Epidermal melanocyte (primary cell): ENCODE results near the gene WRNIP1.
A peak's percentile ranks its signal among the peaks of the same experiment; 100 is the strongest.

Experiments used
- DNase-seq: peaks from one replicate; pipeline ENCODE4 v3.0.0; 2011; ENCODE audit warnings: low spot score; ENCODE audit not compliant: insufficient read length

The WRNIP1 gene

DNA sequence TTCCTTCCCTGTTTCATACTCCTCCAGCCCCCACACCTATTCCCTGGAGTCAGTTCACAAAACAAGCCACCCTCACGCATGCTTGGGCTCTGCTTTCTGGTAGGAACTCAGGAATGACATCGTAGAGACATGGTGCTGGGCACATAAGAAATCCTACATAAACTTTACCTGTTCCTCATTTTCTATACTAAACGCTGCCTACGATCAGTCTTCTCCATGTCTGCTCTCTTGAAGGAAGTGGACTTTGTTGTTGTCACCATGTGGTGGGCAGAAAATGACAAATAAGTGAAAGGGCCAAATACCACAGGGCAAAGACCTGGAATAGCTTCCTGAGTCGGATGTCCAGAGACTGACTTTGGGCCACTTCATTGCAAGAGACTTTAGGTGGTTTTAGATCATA, 24.6 kb upstream of the WRNIP1 start:
- no peak for DNase-seq

DNA sequence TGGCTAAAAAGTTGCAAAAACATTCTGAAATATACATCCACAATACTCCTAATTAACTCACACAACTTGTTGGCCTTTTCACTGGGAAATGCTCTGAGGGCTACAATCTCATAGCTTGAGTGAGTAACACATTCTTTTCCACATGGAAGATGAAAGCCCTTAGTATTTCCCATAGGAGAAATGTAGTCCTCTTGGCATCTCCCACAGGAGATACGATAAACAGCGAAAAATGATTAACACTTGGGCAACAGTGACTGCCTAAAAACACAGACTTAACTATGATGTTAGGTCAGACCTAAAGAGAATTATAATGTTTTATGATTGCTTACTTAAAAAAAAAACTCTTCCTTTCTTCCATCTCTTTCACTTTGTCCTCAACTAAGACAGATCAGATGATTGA, 23.4 kb upstream of the WRNIP1 start:
- no peak for DNase-seq

DNA sequence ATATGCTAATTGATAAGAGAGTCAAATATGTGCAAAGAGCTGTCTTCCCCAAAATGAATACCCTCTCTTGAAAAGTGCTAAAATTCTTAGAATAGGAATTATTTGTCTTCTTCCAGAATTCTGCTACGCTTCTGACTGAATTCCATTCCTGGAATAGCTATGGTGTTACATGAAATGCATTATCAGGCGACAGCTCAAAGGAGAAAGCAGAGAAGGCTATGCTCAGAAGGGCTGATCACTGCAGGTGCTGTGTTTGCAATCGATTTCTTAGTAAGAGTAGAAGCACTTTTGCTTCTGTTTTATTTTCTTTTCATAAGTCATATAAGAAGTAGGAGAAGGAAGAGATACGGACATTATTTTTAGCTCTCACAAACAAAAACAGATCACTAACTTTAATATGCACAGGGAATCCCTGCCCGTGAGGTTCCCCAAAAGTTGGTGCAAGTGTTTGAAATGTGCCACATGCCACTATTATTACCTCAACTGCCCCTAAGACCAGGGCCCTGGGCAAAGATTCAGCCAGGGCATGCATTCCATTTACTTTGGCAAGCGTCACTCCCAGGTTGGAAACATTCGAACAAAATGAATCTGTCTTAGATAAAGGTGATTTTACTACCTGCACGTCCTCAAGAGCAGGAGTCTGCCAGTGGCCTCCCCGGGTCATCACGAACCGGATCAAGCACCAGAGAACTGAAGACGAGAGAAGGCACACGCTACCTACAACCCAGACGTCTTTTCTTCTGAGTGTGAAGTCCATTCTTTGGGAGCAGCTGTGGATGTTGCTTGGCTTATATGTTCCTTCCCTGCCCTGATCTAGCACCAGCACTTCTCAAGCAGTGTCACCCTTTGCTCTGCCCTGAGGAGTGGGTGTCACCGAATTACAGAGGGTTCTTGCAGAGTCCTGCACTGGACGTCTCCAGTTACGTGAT, 21.6 kb upstream of the WRNIP1 start:
- DNase-seq = no peak

DNA sequence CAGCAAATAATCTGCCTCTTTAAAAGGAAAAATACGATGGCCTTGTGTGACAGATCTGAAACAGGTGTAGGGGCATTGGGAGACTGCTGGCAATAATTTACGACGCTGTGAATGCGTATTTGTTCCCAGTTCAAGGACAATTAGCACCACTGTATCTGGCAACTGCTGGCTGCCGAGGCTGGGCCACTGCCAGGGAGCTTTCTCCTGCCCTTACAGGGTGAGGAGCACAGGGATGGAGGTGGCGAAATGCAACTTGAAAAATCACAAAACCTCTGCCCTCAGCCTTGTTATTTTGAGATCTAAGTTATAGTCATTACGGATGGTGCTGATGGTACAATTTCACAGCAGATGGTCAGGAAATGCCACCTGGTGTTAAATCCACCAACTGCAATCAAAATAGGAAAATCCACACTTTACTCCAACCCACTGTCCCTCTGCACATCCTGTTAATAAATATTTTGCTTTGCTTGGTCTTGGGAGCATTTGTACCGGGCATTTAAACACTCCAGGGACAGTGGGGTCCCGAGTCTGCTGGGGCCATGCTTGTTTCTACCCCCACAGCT, 20.9 kb upstream of the WRNIP1 start:
- DNase-seq = no peak

DNA sequence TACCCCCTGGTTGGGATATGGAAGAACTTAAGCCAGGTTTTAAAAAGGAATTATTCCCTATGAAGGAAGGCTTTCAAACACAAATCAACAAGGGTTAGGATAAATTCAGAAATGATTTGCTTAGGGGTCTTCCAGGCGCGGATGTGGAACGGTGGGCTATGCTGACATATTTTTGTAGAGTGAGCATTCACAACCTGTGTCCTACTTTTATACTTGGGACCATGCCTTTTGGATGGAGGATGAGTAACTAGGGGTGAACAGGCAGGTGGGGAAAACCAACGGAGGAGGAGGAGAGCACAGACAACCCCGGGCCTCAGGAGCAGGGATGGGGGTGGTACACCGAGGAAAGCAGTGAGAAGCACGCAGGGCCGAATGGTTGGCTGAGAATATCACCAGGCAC, 20.4 kb upstream of the WRNIP1 start:
- DNase-seq = no peak

DNA sequence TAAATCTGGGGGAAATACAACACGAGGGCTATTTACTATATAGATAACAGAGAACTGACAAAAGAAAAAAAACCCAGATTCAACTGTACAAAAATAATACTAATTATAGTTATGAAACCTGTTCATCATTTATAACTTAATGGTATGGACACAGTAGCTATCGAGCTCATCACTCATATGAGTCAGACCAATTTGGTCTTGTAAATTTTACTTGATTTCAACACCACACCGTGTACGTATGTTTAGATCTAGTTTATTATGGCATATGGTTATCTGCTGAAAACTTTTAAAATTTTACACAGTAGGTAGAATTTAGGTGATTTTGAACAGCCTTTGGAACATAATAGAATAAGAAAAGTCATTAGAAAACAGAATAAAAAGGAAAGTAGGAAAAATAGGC, 19.9 kb upstream of the WRNIP1 start:
- no peak for DNase-seq

DNA sequence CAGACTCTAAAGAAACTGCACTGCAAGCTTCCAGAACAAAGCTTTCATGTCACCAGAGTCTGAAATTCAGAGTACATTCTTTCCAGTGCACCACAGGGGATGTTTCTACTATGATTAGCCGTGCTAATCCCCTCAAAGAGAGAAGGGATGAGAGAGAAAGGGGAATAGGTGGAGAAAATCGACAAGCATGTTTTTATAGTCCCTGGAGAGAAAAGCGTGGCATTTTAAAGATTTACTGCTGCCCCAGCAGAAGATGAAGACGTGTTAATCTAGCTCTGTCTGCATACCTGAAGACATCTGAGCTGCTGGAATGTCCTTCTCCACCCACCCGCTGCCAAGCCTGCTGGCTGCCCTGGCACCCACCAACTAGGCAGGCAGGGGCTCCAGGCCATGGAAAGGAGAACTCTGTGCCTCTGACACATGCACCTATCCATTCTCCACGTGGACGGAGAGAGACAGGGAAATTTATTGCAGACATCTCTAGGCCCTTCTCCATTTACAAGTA, 18.6 kb upstream of the WRNIP1 start:
- DNase-seq = no peak

DNA sequence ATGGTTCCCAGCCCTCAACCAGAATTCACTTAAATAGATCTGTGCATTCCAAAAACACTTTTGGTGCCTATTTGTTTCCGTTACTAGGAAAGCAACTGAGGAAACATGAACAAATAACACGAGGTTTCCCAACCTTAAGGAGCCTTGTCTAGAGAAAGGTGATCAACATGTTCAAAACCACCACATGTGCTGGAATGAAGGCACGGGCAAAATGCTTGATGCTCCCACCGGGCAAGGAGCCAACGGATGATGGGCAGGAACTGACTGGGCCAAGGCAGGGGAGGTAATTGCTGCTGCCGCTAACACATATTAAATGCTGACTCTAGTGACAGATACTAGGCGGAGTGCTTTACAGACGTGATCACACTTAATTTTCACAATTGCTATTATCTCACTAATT, 17.0 kb upstream of the WRNIP1 start:
- DNase-seq = no peak

DNA sequence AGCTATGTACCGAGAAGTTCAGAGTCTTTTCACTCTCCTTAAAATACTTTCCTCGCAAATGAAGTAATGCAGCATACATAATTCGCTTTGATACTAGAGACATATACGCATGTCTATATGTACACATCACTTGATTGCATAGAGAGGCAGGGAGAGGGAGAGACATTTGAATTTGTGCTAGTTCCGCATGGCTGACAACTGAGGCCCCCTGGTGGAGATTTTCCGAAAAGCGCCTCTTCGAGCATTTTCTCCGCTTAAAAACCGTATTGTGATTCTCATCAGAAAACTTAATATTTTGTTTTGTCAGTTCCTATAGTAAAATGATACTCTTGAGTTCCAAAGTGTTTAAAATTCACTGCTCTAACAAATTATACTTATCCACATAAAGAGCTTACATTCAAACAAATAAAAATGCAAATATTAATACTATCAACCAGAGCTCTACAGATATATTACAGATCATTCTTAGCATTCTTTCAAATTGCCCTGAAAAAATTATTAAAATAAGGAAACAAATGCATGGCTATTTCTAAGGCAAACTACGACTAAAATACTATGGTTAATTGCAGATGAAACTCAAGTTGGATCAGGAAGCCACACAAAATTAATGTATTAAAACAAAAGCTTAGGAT, 15.1 kb upstream of the WRNIP1 start:
- DNase-seq = peak; percentile 55

DNA sequence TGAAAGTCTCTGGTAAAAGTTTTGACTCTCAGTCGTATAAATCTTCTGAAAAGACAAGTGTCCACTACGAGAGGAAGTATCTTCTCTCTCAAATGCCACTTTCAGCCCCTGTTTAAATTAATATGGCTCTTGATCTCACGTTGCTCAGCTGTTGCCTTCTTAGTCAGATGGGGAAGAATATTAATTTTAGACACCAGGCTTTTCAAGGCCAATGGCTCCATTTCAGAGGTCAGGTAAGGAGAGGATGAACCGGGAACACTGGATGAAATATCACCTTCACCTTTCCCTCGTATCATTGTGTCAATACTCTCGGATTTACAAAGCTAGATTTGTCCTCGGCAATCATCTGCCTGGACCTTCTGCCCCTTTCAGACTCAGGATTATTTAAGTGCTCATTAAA, 14.4 kb upstream of the WRNIP1 start, which contains the start of gene MYLK4:
TSS of gene MYLK4 (minus strand) at position 91 of the 400 bp plus-strand sequence. CDS start 1,628 bp downstream, outside the sequence.
- no peak for DNase-seq

DNA sequence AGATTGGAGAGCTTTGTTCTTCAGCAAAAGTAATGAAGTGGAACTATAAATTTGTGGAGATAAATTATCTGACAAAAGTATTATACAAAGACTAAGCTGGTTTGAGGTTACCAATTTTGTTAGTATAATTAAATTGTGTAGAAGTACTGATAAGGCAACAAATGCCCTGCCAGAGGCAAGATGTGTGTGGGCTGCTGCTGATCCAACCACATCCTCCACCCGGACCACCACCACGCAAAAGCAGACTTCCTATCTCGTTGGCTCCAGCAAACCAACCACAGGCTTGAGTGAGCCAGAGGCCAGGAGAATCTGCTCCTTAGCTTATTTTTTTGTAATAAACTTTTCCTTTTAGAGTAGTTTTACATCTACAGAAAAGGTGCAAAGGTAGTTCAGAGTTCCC, 13.3 kb upstream of the WRNIP1 start:
- DNase-seq = no peak

DNA sequence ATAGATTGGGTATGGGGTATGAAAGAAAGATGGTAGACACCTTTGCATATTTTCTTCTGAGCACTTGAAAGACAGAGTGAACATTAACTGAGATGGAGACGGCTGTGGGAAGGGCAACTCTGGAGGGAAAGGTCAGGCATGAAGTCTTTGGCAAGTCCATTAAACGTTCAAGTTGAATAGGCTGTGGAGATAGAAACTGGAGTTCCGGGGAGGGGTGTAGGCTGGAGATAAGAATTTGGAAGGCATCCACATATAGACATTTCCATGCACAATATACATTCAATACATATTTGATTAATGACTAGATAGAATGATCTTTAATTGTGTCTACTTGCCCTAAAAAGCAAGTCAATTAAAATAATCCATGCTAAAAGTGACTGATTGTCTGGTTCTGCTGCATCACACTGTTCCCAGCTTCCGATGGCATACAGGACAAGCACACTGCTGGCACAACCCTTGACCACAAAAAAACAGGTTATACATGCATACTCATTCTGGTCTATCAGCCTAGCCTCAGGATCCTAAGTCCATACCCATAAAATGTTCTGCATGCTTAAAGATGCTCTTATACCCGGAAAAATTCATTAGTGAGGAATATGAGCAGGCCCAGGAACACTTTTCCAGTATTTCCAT, 12.6 kb upstream of the WRNIP1 start:
- DNase-seq = no peak

DNA sequence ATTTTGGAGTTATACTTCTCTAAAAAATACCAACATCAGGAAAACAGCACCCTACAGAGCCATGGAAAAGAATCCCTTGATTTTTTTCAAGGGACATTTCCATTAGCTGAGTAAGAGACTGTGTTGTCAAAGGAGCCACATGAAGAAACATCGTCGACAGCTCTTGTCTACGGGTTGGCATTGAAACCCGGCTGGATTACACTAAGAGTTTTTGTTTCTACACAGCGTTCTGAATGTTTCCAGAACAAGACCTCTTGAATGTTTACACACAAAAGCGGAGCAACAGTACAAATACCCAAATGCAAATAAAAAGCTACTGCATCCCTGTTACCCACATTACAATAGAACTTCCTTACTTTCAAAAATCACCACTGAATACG, 12.1 kb upstream of the WRNIP1 start:
- DNase-seq = no peak

DNA sequence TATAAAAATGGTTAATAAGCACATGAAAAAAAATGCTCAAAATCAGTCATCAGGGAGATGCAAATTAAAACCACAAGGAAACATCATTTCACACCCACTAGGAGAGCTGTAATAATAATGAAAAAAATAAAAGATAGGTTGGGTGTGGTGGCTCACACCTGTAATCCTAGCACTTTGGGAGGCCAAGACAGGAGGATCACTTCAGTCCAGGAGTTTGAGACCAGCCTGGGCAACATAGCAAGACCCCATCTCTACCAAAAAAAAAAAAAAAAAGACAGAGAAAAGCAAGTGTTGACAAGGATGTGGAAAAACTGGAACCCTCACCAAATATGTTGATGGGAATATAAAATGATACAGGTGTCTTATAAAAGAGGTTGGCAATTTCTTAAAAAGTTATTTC, 11.4 kb upstream of the WRNIP1 start:
- no peak for DNase-seq

DNA sequence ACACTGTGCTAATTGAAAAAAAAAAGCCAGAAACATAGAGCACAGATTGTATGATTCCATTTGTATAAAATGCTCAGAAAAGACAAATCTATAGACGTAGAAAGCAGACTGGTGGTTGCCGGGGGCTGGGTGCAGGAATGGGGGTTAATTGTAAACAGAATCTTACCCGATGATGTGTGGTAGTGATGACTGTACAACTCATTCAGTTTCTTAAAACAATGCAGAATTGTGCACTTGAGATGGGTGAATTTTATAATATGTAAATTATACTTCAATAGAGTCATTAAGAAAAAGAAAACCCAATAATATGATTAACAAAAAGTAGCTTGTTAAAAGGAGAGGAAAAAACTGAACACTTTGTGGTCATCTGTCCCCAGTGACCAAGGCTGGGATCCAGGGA, 10.8 kb upstream of the WRNIP1 start:
- DNase-seq = no peak

DNA sequence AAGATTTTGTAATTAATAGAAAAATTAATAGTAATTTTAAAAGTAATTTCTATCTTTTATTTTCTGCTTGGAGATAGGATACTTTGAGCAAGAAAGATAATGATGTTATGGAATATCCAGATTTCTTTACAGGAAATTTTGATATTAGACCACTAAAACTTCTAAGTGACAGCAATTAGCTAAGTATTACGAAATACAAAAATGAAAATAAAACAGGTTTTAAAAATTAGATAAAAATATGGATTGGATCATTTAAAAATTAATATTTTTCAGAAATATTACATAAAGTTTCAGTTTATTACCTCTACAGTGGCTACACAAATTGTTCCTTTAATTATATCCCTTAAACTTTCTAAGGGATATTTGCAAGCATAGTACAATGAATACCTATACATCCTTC, 10.3 kb upstream of the WRNIP1 start:
- no peak for DNase-seq

DNA sequence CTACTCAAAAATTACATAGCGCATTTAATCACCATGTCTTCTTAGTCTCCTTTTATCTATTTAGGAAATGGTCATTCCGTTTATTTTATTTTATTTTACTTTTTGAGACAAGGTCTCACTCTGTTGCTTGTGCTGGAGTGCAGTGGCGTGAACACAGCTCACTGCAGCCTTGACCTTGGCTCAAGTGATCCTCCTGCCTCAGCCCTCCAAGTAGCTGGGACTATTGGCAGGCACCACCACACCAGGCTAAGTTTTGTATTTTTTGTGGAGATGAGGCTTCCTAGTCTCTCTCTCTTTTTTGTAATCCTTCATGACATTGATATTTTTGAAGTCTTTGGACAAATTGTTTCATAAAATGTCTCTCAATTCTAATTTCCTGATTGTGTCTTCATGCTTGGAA, 9.7 kb upstream of the WRNIP1 start:
- no peak for DNase-seq

DNA sequence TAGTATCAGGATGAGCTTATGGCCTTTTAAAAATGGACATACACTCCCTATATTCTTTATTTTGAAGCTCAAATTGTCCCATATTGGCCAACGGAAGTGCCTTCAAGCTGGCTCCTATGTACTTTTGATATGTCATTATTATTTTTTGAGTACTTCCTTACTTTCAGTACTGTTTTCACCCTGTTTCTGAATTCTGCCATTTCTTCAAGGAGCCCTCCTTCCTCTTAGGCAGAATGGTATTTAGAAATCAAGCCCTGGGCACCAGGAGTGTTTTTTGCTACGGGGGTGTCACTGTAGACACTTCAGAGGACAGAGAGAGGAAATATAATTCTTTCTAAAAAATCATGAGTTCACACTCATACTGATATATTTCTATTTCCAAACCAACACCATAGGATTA, 9.0 kb upstream of the WRNIP1 start:
- no peak for DNase-seq

DNA sequence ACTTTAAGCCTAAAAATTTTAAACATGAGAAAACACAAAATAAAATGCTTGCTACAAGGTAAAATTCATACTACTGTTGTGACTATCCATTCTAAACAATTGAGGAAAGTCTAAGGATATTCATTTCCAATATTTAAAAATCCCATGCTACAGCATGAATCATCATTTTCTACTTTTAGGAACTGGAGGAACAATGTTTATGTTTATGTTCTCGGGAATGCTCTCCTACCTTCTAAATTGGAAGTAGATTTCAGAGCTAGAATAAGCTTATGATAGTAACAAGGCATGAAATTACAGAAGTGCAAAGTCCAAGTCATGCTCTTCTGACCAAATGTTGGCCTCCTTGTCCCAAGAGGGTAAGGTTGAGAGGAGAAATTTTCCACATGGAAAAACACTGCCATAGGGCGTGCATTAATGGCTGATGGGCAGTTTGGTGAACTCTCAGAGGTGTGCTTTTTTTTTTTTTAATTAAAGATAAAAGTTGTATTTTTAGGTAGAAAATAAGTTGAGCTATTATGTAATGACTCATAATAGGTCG, 8.4 kb upstream of the WRNIP1 start:
- DNase-seq = no peak

DNA sequence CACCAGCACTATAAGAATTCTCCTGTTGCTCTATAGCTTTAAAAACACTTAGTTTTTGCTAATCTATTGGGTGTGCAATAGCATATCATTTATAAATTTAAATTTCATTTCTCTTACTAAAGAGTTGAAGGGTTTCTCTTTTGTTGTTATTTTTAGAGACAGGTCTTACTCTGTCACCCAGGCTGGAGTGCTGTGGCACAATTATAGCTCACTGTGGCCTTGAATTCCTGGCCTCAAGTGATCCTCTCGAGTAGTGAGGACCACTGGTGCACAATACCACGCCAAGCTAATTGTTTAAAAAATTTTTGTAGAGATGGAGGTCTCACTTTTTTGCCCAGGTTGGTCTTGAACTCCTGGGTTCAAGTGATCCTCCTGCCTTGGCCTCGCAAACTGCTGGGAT, 6.2 kb upstream of the WRNIP1 start:
- DNase-seq = no peak
